Endometrial microvascular endothelial cells (primary cell): ENCODE results near the gene UPF2. TPM values are rescaled to one million over a fixed set of nuclear protein-coding genes. Genes with fewer than 3 reads are reported as not detected.
"Not testable (repeated sequence)": the region's sequence is repeated elsewhere in the genome, so short reads cannot be mapped to it uniquely, and the experiment has no call there.

Source experiments
- in situ Hi-C: cut with HindIII; loops from 2 replicates; pipeline ENCODE4 v1.10.0; 2017; ENCODE audit warnings: low sequenced_read_pairs, low pct_unique_long_range_greater_than_20kb; ENCODE audit errors: inconsistent ontology term
- total RNA-seq: library from RNA; depleted of rRNA; stranded (reverse); fragments of >200 nt; gene quantifications from one replicate; pipeline ENCODE4 v1.2.3, GENCODE V29; 2015; ENCODE audit errors: inconsistent ontology term

Gene UPF2, protein sequence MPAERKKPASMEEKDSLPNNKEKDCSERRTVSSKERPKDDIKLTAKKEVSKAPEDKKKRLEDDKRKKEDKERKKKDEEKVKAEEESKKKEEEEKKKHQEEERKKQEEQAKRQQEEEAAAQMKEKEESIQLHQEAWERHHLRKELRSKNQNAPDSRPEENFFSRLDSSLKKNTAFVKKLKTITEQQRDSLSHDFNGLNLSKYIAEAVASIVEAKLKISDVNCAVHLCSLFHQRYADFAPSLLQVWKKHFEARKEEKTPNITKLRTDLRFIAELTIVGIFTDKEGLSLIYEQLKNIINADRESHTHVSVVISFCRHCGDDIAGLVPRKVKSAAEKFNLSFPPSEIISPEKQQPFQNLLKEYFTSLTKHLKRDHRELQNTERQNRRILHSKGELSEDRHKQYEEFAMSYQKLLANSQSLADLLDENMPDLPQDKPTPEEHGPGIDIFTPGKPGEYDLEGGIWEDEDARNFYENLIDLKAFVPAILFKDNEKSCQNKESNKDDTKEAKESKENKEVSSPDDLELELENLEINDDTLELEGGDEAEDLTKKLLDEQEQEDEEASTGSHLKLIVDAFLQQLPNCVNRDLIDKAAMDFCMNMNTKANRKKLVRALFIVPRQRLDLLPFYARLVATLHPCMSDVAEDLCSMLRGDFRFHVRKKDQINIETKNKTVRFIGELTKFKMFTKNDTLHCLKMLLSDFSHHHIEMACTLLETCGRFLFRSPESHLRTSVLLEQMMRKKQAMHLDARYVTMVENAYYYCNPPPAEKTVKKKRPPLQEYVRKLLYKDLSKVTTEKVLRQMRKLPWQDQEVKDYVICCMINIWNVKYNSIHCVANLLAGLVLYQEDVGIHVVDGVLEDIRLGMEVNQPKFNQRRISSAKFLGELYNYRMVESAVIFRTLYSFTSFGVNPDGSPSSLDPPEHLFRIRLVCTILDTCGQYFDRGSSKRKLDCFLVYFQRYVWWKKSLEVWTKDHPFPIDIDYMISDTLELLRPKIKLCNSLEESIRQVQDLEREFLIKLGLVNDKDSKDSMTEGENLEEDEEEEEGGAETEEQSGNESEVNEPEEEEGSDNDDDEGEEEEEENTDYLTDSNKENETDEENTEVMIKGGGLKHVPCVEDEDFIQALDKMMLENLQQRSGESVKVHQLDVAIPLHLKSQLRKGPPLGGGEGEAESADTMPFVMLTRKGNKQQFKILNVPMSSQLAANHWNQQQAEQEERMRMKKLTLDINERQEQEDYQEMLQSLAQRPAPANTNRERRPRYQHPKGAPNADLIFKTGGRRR
- total RNA-seq = 16.9 TPM

DNA sequence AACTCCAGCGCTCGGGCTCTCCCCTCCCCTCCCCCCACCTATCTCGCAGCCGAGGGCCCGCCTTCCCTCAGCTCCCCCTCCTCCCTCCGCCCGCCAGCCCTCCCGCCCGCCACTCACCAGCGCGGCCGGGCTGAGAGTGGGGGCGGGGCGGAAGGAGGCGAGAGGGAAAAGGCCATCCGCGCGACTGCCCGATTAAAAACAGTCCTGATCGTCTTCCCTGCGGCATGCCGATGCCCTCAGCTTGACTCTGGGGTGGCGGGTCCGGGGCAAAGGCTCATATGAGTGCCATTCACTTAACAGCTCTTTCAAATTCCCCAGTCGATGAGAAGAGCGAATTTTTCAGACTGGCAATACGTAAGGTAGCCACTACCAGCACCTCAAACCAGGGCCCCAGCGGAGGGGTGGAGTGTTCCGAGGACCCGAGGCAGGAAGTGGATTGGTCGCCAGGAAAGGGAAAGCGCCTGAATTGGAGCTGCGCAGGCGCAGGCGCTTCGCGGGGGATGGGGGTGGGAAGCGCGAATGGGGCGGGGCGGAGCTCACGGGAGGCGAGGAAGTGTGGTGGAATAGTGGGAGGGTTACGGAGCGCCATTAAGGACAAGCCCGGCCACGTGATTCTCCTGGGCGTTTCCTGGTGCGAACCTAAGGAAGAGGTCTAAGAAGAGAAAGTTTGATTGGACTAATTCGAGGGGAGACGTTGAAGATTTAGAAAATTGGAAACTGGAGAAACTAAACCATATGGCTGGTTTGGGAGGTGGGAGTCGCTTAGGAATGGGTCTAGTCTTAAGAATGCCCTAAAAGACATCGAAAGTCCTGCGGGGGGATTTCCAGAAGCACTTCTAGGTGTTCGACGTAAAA, at the start of gene UPF2:
TSS of gene UPF2 (minus strand) at position 13 of the 855 bp plus-strand sequence. CDS start 7,386 bp downstream, outside the sequence.
- in situ Hi-C loops = no loop called here

DNA sequence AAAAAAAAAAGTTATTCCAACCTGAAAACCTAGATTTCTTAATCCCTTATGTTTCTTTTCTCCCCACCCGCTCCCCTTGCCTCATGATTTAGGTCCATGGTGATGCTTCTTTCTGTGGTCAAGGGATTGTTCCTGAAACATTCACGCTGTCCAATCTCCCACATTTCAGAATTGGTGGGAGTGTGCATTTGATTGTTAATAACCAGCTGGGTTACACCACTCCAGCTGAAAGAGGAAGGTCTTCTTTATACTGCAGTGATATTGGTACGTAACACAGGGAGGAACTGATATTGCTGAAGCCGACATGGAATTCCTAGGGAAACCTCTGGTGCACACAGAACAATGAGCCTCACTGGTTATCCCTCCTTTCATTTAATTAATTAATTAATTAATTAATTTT, 48.8 kb upstream of the UPF2 start:
- in situ Hi-C loops = no loop called here

DNA sequence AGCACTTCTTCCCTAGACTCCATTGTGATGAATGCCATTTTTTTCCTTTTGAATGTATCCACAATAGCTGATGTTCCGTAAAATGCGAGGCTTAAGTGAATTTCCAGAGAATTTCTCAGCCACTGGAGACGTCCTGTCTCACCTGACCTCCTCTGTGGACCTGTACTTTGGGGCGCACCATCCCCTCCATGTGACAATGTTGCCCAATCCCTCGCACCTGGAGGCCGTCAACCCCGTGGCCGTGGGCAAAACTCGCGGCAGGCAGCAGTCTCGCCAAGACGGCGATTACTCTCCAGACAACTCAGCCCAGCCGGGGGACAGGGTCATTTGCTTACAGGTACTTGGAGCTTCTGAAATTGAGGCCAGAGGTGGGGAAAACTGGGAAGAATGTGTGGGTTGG, 46.3 kb upstream of the UPF2 start:
- in situ Hi-C loops = no loop called here

DNA sequence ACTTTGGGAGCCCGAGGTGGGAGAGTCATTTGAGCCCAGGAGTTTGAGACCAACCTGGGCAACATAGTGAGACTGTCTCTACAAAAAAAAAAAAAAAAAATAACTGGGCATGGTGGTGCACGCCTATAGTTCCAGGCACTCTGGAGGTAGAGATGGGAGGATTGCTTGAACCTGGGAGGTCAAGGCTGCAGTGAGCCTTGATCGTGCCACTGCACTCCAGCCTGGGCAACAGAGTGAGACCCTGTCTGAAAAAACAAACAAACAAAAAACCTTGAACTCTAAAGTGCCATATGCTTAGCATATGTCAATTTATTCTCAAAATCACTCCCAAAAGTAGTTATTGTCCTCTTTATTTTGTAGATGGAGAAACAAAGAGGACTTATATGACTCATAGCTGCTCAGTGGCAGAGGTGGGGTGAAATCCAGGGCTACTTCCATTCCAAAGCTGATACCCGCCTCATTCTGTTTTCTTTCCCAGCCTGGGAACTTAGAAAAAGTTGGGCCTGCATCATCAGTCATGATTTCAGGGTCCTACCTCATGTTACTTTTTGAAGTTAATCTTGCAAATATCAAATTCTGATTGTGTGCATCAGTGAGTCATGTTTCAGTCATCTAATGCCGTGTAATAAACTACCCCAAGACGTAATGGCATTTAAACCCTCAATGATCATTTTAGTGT, 39.4 kb upstream of the UPF2 start:
- in situ Hi-C loops = no loop called here

DNA sequence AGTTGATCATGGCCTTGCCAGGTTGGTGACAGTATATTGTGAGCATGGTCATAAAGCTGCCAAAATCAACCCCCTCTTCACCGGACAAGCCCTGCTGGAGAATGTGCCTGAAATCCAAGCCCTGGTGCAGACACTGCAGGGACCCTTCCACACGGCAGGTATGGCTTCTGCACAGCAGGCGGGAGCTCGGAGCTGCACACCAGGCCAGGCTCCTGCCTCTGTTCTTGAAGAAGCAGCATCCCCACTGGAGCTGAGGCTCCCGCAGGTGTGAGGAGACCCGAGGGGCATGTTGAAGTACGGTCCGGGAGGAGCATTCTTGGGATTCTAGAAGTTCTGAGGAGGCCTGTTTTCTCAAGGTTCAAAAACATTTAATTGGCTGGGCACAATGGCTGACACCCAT, 38.9 kb upstream of the UPF2 start:
- in situ Hi-C loops = no loop called here

DNA sequence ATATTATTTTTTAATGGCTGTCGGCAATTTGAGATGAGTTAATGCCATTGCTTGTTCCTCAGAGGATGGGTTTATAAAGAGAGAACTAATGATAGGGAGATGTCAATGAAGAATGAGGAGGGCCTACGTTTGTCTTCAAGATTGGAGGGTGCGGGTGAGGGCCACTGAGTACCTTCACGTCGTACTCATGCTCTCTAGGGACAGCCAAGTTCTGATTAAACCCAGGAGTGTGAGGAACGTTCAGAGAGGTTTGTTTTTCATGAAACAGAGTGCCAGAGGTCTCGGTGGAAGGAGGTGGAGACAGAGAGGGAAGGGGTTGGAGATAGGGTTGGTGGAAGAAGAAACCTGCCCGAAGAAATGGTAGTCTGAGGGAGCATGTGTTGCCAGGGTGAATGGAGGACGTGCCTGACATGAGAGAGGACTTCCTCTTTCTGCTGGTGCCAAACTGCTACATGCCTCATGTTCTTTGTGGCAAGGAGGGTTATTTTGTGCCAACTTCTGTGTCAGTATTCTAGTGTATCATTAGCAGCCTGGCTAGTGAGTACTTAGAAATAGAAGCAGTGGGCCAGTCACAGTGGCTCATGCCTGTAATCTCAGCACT, 35.1 kb upstream of the UPF2 start:
- in situ Hi-C loops = no loop called here

DNA sequence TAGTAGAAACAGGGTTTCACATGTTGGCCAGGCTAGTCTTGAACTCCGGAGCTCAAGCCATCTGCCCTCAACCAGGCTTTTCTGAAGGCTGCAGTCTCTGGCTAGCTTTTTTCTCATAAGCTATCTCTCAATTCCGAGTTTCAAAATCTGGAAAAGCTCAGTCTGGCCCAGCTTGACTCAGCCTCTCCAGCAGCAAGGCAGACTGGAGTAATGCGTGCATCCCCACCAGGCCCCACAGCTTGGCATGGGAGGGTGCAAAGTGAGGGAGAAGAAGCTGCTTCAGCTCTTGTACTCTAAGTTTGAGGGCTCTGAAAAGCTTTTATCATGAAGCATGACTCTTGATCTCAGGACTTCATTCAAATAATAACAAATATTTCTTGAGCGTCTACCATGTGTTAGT, 30.9 kb upstream of the UPF2 start:
- in situ Hi-C loops = no loop called here

DNA sequence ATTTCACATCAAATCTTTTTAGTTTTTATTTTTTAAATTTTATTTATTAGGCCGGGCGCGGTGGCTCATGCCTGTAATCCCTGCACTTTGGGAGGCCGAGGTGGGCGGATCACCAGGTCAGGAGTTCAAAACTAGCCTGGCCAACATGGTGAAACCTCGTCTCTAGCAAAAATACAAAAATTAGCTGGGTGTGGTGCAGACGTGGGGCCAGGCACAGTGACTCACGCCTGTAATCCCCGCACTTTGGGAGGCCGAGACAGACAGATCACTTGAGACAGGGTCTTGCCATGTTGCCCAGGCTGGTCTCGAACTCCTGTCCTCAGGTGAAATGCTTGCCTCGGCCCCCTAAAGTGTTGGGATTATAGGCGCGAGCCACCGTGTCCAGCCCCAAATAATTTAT, 28.8 kb upstream of the UPF2 start:
- in situ Hi-C loops = not testable (repeated sequence)

DNA sequence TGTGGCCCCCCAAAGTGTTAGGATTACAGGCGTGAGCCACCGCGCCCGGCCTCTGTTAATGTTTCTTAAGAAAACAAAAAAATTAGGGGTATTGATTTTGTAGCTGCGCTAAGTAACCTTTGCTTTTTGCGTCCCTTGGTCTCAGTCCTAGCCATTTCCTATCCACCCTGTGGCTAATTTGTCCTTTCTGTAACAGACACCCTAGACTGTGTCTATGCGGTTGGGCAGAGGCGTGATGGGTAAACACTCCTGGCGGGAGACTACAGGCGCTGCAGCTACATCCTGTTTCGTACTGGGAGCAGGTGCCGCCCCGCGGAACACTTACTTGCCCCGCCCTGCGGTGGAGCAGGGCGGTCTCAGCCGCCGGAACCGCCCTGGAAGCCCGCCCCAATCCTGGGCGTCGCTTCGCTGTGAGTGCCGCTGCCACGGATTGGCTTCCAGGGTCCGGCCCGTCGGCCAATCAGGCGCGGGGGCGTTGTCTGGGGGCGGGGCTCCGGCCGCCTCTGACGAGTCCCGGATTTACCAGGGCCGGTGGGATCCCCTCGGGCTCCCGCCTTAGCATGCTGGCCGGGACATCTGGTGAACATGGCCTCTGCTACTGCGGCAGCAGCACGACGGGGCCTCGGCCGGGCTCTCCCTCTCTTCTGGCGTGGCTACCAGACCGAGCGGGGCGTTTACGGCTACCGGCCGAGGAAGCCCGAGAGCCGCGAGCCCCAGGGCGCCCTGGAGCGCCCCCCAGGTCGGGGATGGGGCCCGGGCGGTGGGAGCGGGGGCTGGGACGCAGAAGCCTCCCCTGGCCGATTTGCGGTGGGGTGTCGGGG, 26.1 kb upstream of the UPF2 start, which contains the start of gene DHTKD1:
TSS of gene DHTKD1 (plus strand) at position 506 of the 821 bp plus-strand sequence. CDS start at position 586, 80 bp downstream.
- in situ Hi-C loops = no loop called here

DNA sequence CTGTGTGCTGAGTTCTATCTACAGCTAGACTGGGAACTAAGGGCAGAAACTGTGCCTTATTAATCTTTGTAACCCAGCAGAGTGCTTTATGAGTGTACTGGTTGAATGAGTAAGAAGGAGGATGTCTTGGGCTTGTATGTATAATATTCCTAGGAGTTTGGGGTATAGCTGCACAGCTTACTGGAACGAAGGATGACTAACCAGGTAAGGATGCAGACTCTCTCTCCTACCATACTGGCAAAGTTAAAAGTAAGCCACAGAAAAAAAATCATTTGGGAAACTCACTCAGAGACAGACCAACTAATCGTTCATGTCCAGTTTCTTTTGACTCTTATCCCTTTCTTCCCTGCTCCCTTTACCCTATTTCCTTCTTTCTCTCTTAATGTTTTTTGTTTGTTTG, 24.7 kb upstream of the UPF2 start:
- in situ Hi-C loops = no loop called here

DNA sequence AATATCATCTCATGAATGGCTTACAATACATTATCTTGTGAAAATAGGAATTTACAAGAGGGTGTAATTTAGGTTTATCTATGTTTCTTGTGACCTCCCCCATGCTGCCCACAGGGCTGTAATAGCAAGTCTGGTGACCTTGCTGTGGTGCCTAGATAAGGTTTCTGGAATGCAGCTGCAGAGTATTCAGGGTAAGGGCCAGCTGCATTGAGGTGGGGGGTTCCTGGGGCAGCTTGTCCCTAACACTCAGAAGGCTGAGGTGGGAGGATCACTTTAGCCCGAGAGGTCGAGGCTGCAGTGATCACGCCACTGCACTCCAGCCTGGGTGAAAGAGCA, 20.8 kb upstream of the UPF2 start:
- in situ Hi-C loops = no loop called here

DNA sequence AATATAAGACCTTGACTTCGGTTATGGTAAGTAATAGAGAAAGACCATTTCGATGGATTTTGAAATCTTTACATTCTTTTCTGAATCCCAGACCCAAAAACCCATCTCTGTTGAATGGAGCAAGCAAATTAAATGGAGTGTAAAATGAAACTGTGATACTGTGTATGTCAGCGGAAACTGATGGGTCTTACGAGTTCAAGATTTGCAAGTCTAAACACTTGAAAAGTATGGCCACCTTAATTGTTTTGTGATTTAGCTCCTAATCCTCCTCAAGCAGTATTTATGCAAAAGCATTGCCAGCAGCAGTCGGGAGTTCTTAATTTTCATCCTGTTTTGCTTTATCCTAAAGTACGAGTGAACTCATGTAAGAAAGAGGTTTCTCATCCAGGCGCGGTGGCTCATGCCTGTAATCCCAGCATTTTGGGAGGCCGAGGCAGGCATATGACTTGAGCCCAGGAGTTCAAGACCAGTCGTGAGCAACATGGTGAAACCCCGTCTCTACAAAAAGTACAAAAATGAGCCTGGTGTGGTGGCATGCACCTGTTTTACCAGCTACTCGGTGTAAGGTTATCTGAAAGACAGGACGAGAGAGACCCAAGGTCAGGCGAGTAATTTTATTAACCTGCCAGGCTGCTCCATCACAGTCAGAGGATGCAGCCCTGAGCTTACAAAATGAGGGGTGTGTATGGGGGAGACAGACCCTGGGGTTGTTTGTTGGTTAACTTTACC, 20.3 kb upstream of the UPF2 start:
- in situ Hi-C loops = no loop called here

DNA sequence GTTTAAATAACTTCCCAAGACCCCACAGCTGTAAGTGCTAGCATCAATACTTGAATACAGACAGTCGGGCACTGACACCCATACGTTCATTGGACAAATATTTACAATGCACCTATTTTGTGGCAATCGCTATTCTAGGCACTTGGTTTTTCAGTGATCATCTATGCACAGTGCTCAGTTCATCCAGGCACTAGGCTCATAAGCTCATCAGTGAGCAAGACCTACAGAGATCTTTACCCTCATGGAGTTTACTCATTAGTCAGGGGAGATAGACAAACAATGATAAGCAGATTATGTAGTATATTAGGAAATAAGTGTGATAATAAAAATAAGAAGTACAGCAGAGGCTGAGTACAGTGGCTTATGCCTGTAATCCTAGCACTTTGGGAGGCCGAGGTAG, 18.5 kb upstream of the UPF2 start:
- in situ Hi-C loops = no loop called here

DNA sequence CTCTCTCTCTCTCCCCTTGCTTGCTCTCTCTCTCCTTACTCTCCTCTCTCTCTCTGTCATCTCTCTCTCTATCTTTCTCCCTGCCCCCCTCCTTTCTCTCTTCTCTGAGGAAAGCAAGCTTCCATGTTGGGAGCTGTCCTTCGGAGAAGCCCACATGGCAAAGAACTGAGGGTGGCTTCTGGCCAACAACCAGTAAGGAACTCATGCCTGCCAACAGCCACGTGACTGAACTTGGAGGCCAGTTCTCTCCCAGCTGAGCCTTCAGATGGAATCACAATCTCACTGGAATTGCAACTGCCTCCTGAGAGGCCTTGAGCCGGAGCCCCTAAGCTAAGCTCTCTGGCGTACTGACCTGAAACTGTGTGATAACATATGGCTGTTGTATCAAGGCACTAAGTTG, 14.1 kb upstream of the UPF2 start:
- in situ Hi-C loops = no loop called here

DNA sequence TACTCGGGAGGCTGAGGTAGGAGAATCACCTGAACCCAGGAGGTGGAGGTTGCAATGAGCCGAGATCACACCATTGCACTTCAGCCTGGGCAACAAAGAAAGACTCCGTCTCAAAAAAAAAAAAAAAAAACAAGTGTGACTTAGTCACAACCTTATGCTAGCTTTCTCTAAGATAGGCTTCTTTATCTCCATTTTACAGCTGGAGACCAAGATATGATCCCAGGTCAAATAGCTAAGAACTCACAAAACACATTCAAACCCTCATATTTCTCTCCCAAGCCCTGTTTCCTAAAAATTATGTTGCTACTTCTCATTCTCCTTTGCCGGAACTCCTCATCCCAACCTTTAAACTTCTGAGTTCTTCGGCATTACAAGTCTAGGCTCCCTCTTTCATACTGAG, 13.1 kb upstream of the UPF2 start:
- in situ Hi-C loops = no loop called here

DNA sequence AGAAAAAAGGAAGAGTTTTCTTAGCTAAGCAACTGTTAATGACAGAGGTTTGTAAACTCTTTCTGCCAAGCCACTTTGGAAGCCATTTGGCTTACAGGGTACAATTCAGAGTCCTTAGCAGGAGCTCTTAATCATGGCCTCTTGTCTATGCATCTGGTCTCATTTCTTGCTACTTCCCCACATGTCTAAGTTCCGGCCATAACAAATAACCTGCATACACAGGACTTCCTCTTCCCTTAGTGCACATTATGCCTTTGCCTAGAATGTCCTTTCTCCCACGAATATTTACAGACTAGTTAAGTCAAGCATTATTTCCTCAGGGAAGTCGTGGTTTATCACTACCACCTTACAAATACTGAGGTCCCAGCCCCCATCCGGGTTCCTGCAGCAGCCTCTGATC, 8.6 kb upstream of the UPF2 start:
- in situ Hi-C loops = no loop called here
